Suprapubic skin (tissue), 4 donors: ENCODE results near the gene C1orf52. TPM values are rescaled to one million over a fixed set of nuclear protein-coding genes. Genes with fewer than 3 reads are reported as not detected.
A peak's percentile ranks its signal among the peaks of the same experiment; 100 is the strongest.

Experiments
- DNase-seq, 2 donors: peaks; one replicate each; pipeline ENCODE4 v3.0.0-alpha.2; 2019; ENCODE audit warnings: low spot score in 2 of 2
- H3K27ac ChIP-seq: fragments of 200-600 bp; sonication (generic); one replicate; pipeline ENCODE4 v1.5.1; 2019
- H3K27me3 ChIP-seq: fragments of 200-600 bp; sonication (generic); one replicate; pipeline ENCODE4 v1.5.1; 2019
- H3K36me3 ChIP-seq: fragments of 200-600 bp; sonication (generic); one replicate; pipeline ENCODE4 v1.5.1; 2019
- H3K4me1 ChIP-seq: fragments of 200-600 bp; sonication (generic); one replicate; pipeline ENCODE4 v1.5.1; 2019
- H3K4me3 ChIP-seq: fragments of 200-600 bp; sonication (generic); one replicate; pipeline ENCODE4 v1.5.1; 2019; ENCODE audit warnings: mild to moderate bottlenecking
- H3K9me3 ChIP-seq: fragments of 200-600 bp; sonication (generic); one replicate; pipeline ENCODE4 v1.5.1; 2019
- EP300 ChIP-seq: sonication (generic); formaldehyde crosslinking; IDR thresholded peaks from one replicate; pipeline ENCODE4 v1.6.1; 2017; ENCODE audit warnings: antibody characterized with exemption
- POLR2A ChIP-seq, 2 donors: fragments of 450-650 bp; IDR thresholded peaks; one replicate each; pipeline ENCODE4 v1.6.1; 2017; ENCODE audit warnings: antibody characterized with exemption in 2 of 2, mild to moderate bottlenecking in 2 of 2, moderate library complexity in 2 of 2
- POLR2AphosphoS5 ChIP-seq, 3 donors: sonication (generic); formaldehyde crosslinking; IDR thresholded peaks; one replicate each; pipeline ENCODE4 v1.6.1; 2017; ENCODE audit warnings: antibody characterized with exemption in 3 of 3
- WGBS: methylation state at CpG from one replicate; pipeline ENCODE4 v1.1.5; 2018; 5-methylcytosine and 5-hydroxymethylcytosine counted together
- total RNA-seq, 4 donors: library from RNA; depleted of rRNA; stranded (reverse); fragments of >200 nt; gene quantifications; one replicate each; pipeline ENCODE4 v1.1.0, GENCODE V29; 2016
- TF ChIP-seq, protein P1 (sequence below), 2 donors: fragments of 200-600 bp in 1 of 2; fragments of 450-650 bp in 1 of 2; sonication (generic) in 1 of 2; IDR thresholded peaks; one replicate each; pipeline ENCODE4 v1.5.1; 2016 to 2019; ENCODE audit warnings: antibody characterized with exemption in 2 of 2, mild to moderate bottlenecking in 1 of 2, moderate library complexity in 1 of 2

The C1orf52 gene
- total RNA-seq, 4 donors from 2014 or later, result 13.9 to 33.3 (median 18.3) TPM

DNA sequence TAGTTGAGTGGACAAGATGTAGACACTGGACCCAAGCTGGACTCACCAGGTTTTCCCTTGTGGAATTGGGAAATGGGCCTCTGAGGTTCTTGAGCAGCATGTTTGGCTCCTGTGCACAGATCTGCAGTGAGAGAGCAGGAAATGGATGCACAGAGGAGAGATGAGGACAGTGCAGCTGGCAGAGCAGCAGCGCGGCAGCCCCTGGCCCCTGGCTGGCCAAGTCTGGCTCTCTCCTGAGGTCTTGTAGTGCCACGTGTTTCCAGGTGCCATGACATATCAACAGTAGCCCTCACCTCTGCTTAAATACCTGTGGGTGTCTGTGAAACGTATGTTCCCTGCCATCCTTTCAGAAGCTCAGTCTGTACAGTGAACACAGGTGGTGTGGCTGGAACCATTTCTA lies 36.2 kb upstream of the C1orf52 start:
- no peak overlapping the region for H3K27ac ChIP-seq
- no peaks in the 10 kb centered on the region for H3K36me3 ChIP-seq
- no peaks in the 10 kb centered on the region for H3K27me3 ChIP-seq
- no peaks in the 10 kb centered on the region for H3K9me3 ChIP-seq
- WGBS, result 88% methylated on average over 4 of the region's 4 CpGs
- no peak overlapping the region for H3K4me3 ChIP-seq
- DNase-seq, result no peak
- TF ChIP-seq, protein P1, sequence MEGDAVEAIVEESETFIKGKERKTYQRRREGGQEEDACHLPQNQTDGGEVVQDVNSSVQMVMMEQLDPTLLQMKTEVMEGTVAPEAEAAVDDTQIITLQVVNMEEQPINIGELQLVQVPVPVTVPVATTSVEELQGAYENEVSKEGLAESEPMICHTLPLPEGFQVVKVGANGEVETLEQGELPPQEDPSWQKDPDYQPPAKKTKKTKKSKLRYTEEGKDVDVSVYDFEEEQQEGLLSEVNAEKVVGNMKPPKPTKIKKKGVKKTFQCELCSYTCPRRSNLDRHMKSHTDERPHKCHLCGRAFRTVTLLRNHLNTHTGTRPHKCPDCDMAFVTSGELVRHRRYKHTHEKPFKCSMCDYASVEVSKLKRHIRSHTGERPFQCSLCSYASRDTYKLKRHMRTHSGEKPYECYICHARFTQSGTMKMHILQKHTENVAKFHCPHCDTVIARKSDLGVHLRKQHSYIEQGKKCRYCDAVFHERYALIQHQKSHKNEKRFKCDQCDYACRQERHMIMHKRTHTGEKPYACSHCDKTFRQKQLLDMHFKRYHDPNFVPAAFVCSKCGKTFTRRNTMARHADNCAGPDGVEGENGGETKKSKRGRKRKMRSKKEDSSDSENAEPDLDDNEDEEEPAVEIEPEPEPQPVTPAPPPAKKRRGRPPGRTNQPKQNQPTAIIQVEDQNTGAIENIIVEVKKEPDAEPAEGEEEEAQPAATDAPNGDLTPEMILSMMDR (IDR thresholded peaks at IDR 0.05), result no peak
- TF ChIP-seq POLR2AphosphoS5 (IDR thresholded peaks at IDR 0.05) (no peak), POLR2A (IDR thresholded peaks at IDR 0.05) (no peak), EP300 (no peak)
- peaks cover 23% of the 10 kb centered on the region for H3K4me1 ChIP-seq

DNA sequence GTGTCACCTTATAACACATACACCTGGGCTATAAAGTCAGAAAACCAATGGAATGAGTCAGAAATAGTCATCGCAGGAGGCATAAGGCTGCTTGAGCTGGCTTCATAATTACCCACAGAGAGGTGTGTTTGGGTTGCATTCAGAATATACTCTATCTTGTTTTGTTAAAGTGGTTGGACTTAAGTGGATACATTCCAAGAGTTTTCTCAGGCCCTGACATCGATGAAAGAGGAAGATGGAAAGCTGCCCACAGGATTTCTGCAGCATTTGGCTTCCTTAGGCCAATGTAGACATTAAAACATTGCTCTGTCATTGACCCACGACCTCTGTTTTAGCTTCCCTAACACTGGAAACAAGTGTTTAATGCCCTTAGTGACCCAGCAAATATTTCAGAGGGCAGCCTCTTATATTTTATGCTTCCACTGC lies 35.6 kb upstream of the C1orf52 start:
- TF ChIP-seq EP300, result no peak
- no peak for TF ChIP-seq POLR2AphosphoS5 (IDR thresholded peaks at IDR 0.05)
- TF ChIP-seq, protein P1 (IDR thresholded peaks at IDR 0.05), result no peak
- no peak for TF ChIP-seq POLR2A (IDR thresholded peaks at IDR 0.05)
- no peak overlapping the region for H3K4me3 ChIP-seq
- peaks cover 27% of the 10 kb centered on the region for H3K4me1 ChIP-seq
- H3K9me3 ChIP-seq, result no peaks in the 10 kb centered on the region
- no peaks in the 10 kb centered on the region for H3K27me3 ChIP-seq
- H3K36me3 ChIP-seq, result no peaks in the 10 kb centered on the region
- 39% methylated on average over 3 of the region's 3 CpGs for WGBS
- H3K27ac ChIP-seq, result no peak overlapping the region
- DNase-seq, result no peak

DNA sequence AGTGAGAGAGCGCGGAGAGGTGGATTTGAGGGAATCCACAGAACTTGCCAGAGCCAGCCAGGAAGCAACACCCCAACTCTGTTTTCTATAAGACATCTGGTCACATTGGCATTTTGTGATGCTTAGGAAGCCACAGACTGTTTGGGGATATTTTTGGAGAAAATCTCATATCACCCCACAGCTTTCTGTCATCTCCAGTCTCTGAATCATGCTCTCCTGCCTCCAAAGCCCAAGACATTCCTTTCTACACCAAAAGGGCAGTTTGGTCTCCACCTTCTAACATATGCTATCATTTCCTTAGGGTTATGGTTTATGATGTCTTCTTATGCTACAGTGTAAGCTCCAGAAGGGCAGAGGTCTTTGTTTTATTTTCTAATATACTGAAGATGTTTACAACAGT lies 31.4 kb upstream of the C1orf52 start:
- H3K9me3 ChIP-seq, result no peaks in the 10 kb centered on the region
- TF ChIP-seq EP300 (no peak), POLR2AphosphoS5 (IDR thresholded peaks at IDR 0.05) (no peak), POLR2A (IDR thresholded peaks at IDR 0.05) (no peak)
- TF ChIP-seq, protein P1 (IDR thresholded peaks at IDR 0.05), result no peak
- no peaks in the 10 kb centered on the region for H3K36me3 ChIP-seq
- H3K27ac ChIP-seq, result no peak overlapping the region
- H3K4me1 ChIP-seq, result peaks cover 7% of the 10 kb centered on the region
- 100% methylated on average over 2 of the region's 2 CpGs for WGBS
- H3K4me3 ChIP-seq, result no peak overlapping the region
- DNase-seq, result no peak
- H3K27me3 ChIP-seq, result no peaks in the 10 kb centered on the region

DNA sequence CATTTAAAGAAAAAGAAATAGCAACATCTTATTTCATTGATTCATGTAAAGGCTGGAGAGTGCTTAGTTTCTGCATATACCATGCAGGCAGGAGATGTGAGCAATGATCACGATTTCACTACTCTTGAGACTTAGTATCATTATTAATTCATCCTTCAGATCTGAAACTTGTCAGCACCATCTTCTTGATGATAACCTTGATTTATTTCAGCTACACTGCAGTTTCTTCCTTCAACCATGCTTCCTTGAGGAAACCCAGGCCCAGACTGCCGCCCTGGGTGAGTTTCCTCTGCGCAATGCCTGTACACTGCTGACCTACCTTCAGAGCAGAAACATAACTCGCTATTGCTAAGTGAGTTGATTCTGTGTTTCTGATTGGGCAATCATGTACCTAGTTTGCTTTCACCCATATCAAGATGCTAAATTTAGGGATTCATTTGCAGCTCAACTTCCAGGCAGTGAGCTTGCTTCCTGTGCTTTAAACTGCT lies 30.4 kb upstream of the C1orf52 start:
- 74% methylated on average over 4 of the region's 4 CpGs for WGBS
- no peaks in the 10 kb centered on the region for H3K9me3 ChIP-seq
- no peaks in the 10 kb centered on the region for H3K36me3 ChIP-seq
- no peak for DNase-seq
- no peaks in the 10 kb centered on the region for H3K27me3 ChIP-seq
- TF ChIP-seq, protein P1 (IDR thresholded peaks at IDR 0.05), result no peak
- TF ChIP-seq EP300, result no peak
- no peak for TF ChIP-seq POLR2A (IDR thresholded peaks at IDR 0.05)
- no peak for TF ChIP-seq POLR2AphosphoS5 (IDR thresholded peaks at IDR 0.05)
- H3K4me1 ChIP-seq, result peaks cover 7% of the 10 kb centered on the region
- H3K4me3 ChIP-seq, result no peak overlapping the region
- peak overlapping the region; percentile 53 for H3K27ac ChIP-seq

DNA sequence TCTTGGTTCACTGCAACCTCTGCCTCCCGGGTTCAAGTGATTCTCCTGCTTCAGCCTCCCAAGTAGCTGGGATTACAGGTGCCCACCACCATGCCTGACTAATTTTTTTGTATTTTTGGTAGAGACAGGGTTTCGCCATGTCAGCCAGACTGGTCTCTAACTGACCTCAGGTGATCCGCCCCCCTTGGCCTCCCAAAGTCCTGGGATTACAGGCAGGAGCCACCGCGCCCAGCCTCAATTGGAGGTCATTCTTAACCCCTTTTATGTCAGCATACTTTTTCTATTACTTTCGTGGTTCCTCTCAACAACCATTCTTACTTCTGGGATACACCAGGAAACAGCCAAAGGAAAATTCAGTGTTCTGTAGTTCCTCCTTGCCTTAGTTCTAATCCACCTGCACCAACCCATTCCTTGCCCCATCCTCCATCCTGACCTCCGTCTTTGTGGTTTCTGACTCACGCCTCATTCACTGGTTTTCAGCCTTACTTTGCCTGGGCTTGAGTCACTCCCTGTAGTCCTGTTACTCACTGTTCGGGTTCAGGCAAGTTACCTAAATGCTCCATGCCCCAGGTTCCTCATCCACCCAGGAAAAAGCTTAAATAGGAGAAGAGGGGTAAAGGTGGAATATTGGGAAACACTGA lies 29.9 kb upstream of the C1orf52 start:
- peaks cover 7% of the 10 kb centered on the region for H3K4me1 ChIP-seq
- H3K27ac ChIP-seq, result peak overlapping the region; percentile 53
- DNase-seq, result no peak
- 81% methylated on average over 9 of the region's 9 CpGs for WGBS
- H3K36me3 ChIP-seq, result no peaks in the 10 kb centered on the region
- no peaks in the 10 kb centered on the region for H3K9me3 ChIP-seq
- H3K27me3 ChIP-seq, result no peaks in the 10 kb centered on the region
- TF ChIP-seq POLR2A (IDR thresholded peaks at IDR 0.05) (no peak), POLR2AphosphoS5 (IDR thresholded peaks at IDR 0.05) (no peak), EP300 (no peak)
- TF ChIP-seq, protein P1 (IDR thresholded peaks at IDR 0.05), result no peak
- H3K4me3 ChIP-seq, result no peak overlapping the region
